ENCODE results near the gene ARID1B.

- TF ChIP-seq CTCF (IDR thresholded peaks at IDR 0.05) = no peak
- TF ChIP-seq POLR2A (IDR thresholded peaks at IDR 0.05) = no peak
Observed at GRCh38 chr6:156748504-156748903, 28.7 kb upstream of the ARID1B start.
